H1 (cell line): ENCODE data around the gene BRMS1. TPM values are rescaled to one million over a fixed set of nuclear protein-coding genes. Genes with fewer than 3 reads are reported as not detected.
A peak's percentile ranks its signal among the peaks of the same experiment; 100 is the strongest.

Experiments
- ASH2L ChIP-seq: fragments of 200-600, 300-600 bp; sonication (generic); IDR thresholded peaks from one replicate; pipeline ENCODE4 v1.7.1; 2017; ENCODE audit warnings: low read length
- CHD2 ChIP-seq: IDR thresholded peaks from 2 replicates; pipeline ENCODE4 v1.6.1; 2012; ENCODE audit warnings: low read length, improper control_type of control experiment
- CREB1 ChIP-seq: IDR thresholded peaks from 2 replicates; pipeline ENCODE4 v1.6.1; 2012; ENCODE audit warnings: inconsistent platforms
- EGR1 ChIP-seq: IDR thresholded peaks from 2 replicates; pipeline ENCODE4 v1.6.1; 2011; ENCODE audit warnings: low read depth, low read length, borderline replicate concordance
- KDM4A ChIP-seq: IDR thresholded peaks from one replicate; pipeline ENCODE4 v1.7.1; 2012; ENCODE audit warnings: low read depth, mild to moderate bottlenecking, moderate library complexity, low read length, inconsistent platforms; ENCODE audit not compliant: severe bottlenecking
- PHF8 ChIP-seq: fragments of 200-600 bp; sonication (generic); conservative IDR thresholded peaks from 2 replicates; pipeline ENCODE4 v1.7.1; 2012; ENCODE audit warnings: low read depth, mild to moderate bottlenecking, inconsistent platforms, low read length, moderate library complexity
- POLR2A ChIP-seq, 2 experiments: IDR thresholded peaks; 1 replicate in 1 of 2; 2 replicates in 1 of 2; pipeline ENCODE4 v1.6.1; 2011; ENCODE audit warnings: low read depth in 2 of 2, low read length in 2 of 2, mild to moderate bottlenecking in 2 of 2; ENCODE audit errors: control extremely low read depth in 1 of 2
- RBBP5 ChIP-seq: IDR thresholded peaks from 2 replicates; pipeline ENCODE4 v1.7.1; 2012; ENCODE audit warnings: low read depth, mild to moderate bottlenecking, inconsistent platforms, low read length, moderate library complexity, borderline replicate concordance
- RXRA ChIP-seq: IDR thresholded peaks from 2 replicates; pipeline ENCODE4 v1.6.1; 2011; ENCODE audit warnings: low read depth, mild to moderate bottlenecking, low read length, moderate library complexity; ENCODE audit not compliant: insufficient read depth
- TAF1 ChIP-seq: IDR thresholded peaks from 2 replicates; pipeline ENCODE4 v1.6.1; 2011; ENCODE audit warnings: mild to moderate bottlenecking, low read depth, low read length
- polyA plus RNA-seq, 7 experiments: library from polyadenylated mRNA; depleted of rRNA in 3 of 7; stranded (reverse) in 5 of 7; unstranded in 2 of 7; fragments of >200 nt in 5 of 7; fragments of 200-250 nt in 2 of 7; gene quantifications; 1 replicate in 5 of 7; 2 replicates in 1 of 7; 4 replicates in 1 of 7; pipeline versions ENCODE4 v1.2.1 to v1.2.3, GENCODE V29; 2011 to 2013; ENCODE audit warnings: missing spikeins in 2 of 7, mixed read lengths in 2 of 7
- total RNA-seq: library from RNA; stranded (reverse); fragmentation: NEBNext Ultra II Directional; extraction: Animal tissue kit (Norgen Biotek cat#: 25700); gene quantifications from 2 replicates; pipeline ENCODE4 v1.2.1, GENCODE V29; 2021
- TF ChIP-seq, protein P1 (sequence below): IDR thresholded peaks from 2 replicates; pipeline ENCODE4 v1.6.1; 2011; ENCODE audit warnings: low read length, improper control_type of control experiment

BRMS1 gene
- total and polyA plus RNA-seq, 2 of the 8 experiments (the other 6 are each of a cell fraction or from before 2014, with no cell fraction given) = 39.2 to 46.1 TPM

DNA sequence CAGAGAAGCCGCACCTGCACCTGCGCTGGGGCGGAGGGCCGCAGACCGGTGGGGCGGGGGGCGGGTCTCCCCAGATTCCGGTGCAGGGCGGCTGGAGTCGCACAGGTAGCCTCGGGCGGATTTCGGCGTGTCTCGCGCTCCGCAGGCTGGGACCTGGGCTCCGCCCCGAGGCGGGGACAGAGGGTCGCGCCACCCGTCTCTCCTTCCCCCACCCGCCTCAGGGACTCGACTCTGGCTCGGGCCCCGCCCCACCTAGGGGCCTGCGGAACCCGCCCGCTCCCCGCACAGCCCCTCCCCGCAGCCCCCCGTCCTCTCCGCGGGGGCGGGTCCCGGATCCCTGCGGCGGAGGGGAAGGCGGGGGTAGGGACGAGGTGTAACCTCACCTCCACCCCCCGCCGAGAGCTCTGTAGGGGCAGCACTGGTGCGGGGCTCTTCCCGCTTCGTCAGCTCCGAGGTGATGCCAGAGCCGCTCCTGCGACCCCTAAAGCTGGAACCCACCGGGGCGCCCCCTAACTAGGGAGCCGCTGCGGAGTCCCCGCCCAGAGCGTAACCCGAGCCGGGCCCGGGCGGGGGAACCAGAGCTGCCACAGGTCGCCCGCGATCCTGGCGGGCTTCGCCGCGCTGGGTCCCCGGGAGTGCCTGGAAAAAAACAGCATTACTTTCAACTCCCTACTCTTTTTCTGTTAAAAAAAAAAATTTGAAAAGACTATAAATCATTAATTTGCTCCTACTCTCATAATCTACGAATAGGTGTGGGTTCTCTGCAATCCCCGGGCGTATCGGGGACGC, 26.9 kb upstream of the BRMS1 start, which contains the start of gene SLC29A2 (continued):
- TF ChIP-seq RXRA (no peak), KDM4A (peak; percentile 24), TAF1 (0 out of 2 replicates have a peak, but pooled peaks have one; percentile 3), POLR2A (IDR thresholded peaks at IDR 0.05; ENCODE audit: control extremely low read depth in 1 of 2, low read depth in 2 of 2, low read length in 2 of 2) (0 out of 3 replicates have a peak, but pooled peaks of 1 of the 2 experiments have one; percentile 33), EGR1 (peak; percentile 76), RBBP5 (0 out of 2 replicates have a peak, but pooled peaks have one; percentile 28), CREB1 (no peak), ASH2L (peak; percentile 64), PHF8 (peak; percentile 67), CHD2 (no peak)
- TF ChIP-seq, protein P1, sequence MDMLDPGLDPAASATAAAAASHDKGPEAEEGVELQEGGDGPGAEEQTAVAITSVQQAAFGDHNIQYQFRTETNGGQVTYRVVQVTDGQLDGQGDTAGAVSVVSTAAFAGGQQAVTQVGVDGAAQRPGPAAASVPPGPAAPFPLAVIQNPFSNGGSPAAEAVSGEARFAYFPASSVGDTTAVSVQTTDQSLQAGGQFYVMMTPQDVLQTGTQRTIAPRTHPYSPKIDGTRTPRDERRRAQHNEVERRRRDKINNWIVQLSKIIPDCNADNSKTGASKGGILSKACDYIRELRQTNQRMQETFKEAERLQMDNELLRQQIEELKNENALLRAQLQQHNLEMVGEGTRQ = no peak
